GM12891 (cell line): Measurements from ENCODE around the gene RNF17.

ENCODE experiments used
- POLR2A ChIP-seq: IDR thresholded peaks from 2 replicates; pipeline ENCODE4 v1.6.1; 2011; ENCODE audit warnings: low read depth, low read length, control low read depth
- POLR2AphosphoS5 ChIP-seq: IDR thresholded peaks from 2 replicates; pipeline ENCODE4 v1.6.1; 2011; ENCODE audit warnings: low read depth, low read length, control low read depth
- SPI1 ChIP-seq: IDR thresholded peaks from 2 replicates; pipeline ENCODE4 v1.6.1; 2011; ENCODE audit warnings: low read depth, low read length, control low read depth
- TAF1 ChIP-seq: IDR thresholded peaks from 2 replicates; pipeline ENCODE4 v1.6.1; 2011; ENCODE audit warnings: low read depth, low read length, control low read depth

DNA sequence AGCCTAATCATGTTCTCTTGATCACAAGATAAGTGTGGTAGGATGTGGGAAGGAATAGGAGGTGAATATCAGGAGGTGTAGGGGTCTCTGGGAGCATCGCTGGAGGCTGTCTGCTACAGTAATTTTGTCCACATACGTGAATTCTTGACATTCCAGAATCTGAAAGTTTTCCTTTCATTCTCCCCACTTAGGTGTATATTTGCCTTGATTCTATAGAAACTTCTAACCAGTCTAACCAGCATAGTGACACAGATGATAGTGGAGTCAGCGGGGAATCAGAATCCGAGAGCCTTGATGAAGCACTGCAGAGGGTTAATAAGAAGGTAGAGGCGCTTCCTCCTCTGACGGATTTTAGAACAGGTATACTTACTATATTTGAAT is 106.4 kb downstream of the RNF17 start:
- TF ChIP-seq POLR2AphosphoS5 = no peak
- no peak for TF ChIP-seq POLR2A
- TF ChIP-seq TAF1 = no peak
- no peak for TF ChIP-seq SPI1
